ENCODE measurements around the gene NHLH2.

NHLH2 gene

GRCh38 chr1:115797486-115797885 lies 43.4 kb downstream of the NHLH2 start:
- in situ Hi-C loops (cut with MboI; ENCODE audit: low sequenced_read_pairs, unreplicated experiment): no loop called here
- no peak for TF ChIP-seq CTCF (IDR thresholded peaks at IDR 0.05; ENCODE audit: borderline replicate concordance, control extremely low read depth, extremely low read depth, insufficient read depth, missing control alignments)
- no peak for DNase-seq (ENCODE audit: low spot score)

GRCh38 chr1:115796897-115797296 lies 44.0 kb downstream of the NHLH2 start:
- in situ Hi-C loops (cut with MboI; ENCODE audit: low sequenced_read_pairs, unreplicated experiment): no loop called here
- no peak for DNase-seq (ENCODE audit: low spot score)
- TF ChIP-seq CTCF (IDR thresholded peaks at IDR 0.05; ENCODE audit: borderline replicate concordance, control extremely low read depth, extremely low read depth, insufficient read depth, missing control alignments): no peak

GRCh38 chr1:115796036-115796435 lies 44.9 kb downstream of the NHLH2 start:
- TF ChIP-seq CTCF (IDR thresholded peaks at IDR 0.05; ENCODE audit: borderline replicate concordance, control extremely low read depth, extremely low read depth, insufficient read depth, missing control alignments): no peak
- in situ Hi-C loops (cut with MboI; ENCODE audit: low sequenced_read_pairs, unreplicated experiment): no loop called here
- no peak for DNase-seq (ENCODE audit: low spot score)

- no peak for TF ChIP-seq CTCF (IDR thresholded peaks at IDR 0.05; ENCODE audit: borderline replicate concordance, control extremely low read depth, extremely low read depth, insufficient read depth, missing control alignments)
- in situ Hi-C loops (cut with MboI; ENCODE audit: low sequenced_read_pairs, unreplicated experiment): no loop called here
- no peak for DNase-seq (ENCODE audit: low spot score)
Observed at GRCh38 chr1:115794976-115795639, 45.8 kb downstream of the NHLH2 start.

GRCh38 chr1:115793162-115793561 lies 47.8 kb downstream of the NHLH2 start:
- no peak for TF ChIP-seq CTCF (IDR thresholded peaks at IDR 0.05; ENCODE audit: borderline replicate concordance, control extremely low read depth, extremely low read depth, insufficient read depth, missing control alignments)
- in situ Hi-C loops (cut with MboI; ENCODE audit: low sequenced_read_pairs, unreplicated experiment): no loop called here

GRCh38 chr1:115791816-115792215 lies 49.1 kb downstream of the NHLH2 start:
- TF ChIP-seq CTCF (IDR thresholded peaks at IDR 0.05; ENCODE audit: borderline replicate concordance, control extremely low read depth, extremely low read depth, insufficient read depth, missing control alignments): no peak
- in situ Hi-C loops (cut with MboI; ENCODE audit: low sequenced_read_pairs, unreplicated experiment): no loop called here
- no peak for DNase-seq (ENCODE audit: low spot score)

More at GRCh38 chr1:115793162-115793561, 47.8 kb downstream of the NHLH2 start:
- no peak for DNase-seq (ENCODE audit: low spot score)

All from GM13976 (cell line).